H1 (cell line): ENCODE measurements around the gene ARID4A.

Experiments used
- BACH1 ChIP-seq: IDR thresholded peaks from 2 replicates; pipeline ENCODE4 v1.6.1; 2012; ENCODE audit warnings: low read length, improper control_type of control experiment
- CHD1 ChIP-seq: IDR thresholded peaks from 2 replicates; pipeline ENCODE4 v1.6.1; 2012; ENCODE audit warnings: low read depth, low read length, improper control_type of control experiment
- CHD2 ChIP-seq: IDR thresholded peaks from 2 replicates; pipeline ENCODE4 v1.6.1; 2012; ENCODE audit warnings: low read length, improper control_type of control experiment
- EGR1 ChIP-seq: IDR thresholded peaks from 2 replicates; pipeline ENCODE4 v1.6.1; 2011; ENCODE audit warnings: low read depth, low read length, borderline replicate concordance
- EP300 ChIP-seq, 2 experiments: IDR thresholded peaks; 1 replicate in 1 of 2; 2 replicates in 1 of 2; pipeline ENCODE4 v1.6.1; 2011 to 2012; ENCODE audit warnings: low read depth in 2 of 2, low read length in 2 of 2, mild to moderate bottlenecking in 2 of 2, borderline replicate concordance in 1 of 2, inconsistent platforms in 1 of 2, moderate library complexity in 1 of 2
- EZH2 ChIP-seq: fragments of 200-600 bp; sonication (generic); IDR thresholded peaks from 2 replicates; pipeline ENCODE4 v1.7.1; 2012; ENCODE audit warnings: low read depth, mild to moderate bottlenecking, moderate library complexity, low read length, inconsistent platforms; ENCODE audit not compliant: severe bottlenecking
- GABPA ChIP-seq: IDR thresholded peaks from 2 replicates; pipeline ENCODE4 v1.6.1; 2011; ENCODE audit warnings: mild to moderate bottlenecking, low read length, moderate library complexity, borderline replicate concordance; ENCODE audit not compliant: insufficient read depth
- NRF1 ChIP-seq: IDR thresholded peaks from 2 replicates; pipeline ENCODE4 v1.6.1; 2011; ENCODE audit warnings: mild to moderate bottlenecking, low read depth, low read length, improper control_type of control experiment
- POLR2AphosphoS5 ChIP-seq: IDR thresholded peaks from 2 replicates; pipeline ENCODE4 v1.6.1; 2011; ENCODE audit warnings: low read depth, low read length
- SIN3A ChIP-seq, 2 experiments: IDR thresholded peaks in 1 of 2; conservative IDR thresholded peaks in 1 of 2; 2 replicates each; pipeline ENCODE4 v1.6.1; 2011 to 2012; ENCODE audit warnings: low read length in 2 of 2, improper control_type of control experiment in 1 of 2, low read depth in 1 of 2, mild to moderate bottlenecking in 1 of 2
- TF ChIP-seq, protein P1 (sequence below), 3 experiments: IDR thresholded peaks; 1 replicate in 2 of 3; 2 replicates in 1 of 3; pipeline versions ENCODE4 v1.5.1 to v1.6.1; 2011; ENCODE audit warnings: low read length in 3 of 3, mild to moderate bottlenecking in 3 of 3, inconsistent platforms in 2 of 3, low read depth in 1 of 3, moderate library complexity in 1 of 3; ENCODE audit not compliant: insufficient read depth in 1 of 3; ENCODE audit errors: control extremely low read depth in 1 of 3
- TF ChIP-seq, protein P2 (sequence below): fragments of 300-600 bp; sonication (generic); IDR thresholded peaks from 2 replicates; pipeline ENCODE4 v1.7.1; 2012; ENCODE audit warnings: low read length, moderate library complexity, mild to moderate bottlenecking, inconsistent platforms; ENCODE audit not compliant: insufficient replicate concordance
- TF ChIP-seq, protein P3 (sequence below): IDR thresholded peaks from 2 replicates; pipeline ENCODE4 v1.6.1; 2012; ENCODE audit warnings: low read length, inconsistent platforms

DNA sequence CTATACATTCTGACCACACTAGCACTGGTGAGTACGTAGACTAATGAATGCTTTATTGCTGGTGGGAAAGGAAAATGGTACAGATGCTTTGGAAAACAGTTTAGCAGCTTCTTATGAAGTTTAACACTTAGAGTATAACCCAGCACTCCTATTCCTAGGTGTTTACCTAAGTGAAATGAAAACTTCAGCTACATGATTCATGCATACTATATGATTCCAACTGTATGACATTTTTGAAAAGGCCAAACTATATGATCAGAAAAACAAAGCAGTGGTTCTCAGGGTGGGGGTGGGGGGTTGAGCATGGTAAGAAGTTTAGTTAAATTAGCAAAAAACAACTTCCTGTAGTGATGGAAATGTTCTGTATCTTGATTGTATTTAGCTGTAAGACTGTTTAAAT is 22.1 kb upstream of the ARID4A start:
- TF ChIP-seq, protein P1, sequence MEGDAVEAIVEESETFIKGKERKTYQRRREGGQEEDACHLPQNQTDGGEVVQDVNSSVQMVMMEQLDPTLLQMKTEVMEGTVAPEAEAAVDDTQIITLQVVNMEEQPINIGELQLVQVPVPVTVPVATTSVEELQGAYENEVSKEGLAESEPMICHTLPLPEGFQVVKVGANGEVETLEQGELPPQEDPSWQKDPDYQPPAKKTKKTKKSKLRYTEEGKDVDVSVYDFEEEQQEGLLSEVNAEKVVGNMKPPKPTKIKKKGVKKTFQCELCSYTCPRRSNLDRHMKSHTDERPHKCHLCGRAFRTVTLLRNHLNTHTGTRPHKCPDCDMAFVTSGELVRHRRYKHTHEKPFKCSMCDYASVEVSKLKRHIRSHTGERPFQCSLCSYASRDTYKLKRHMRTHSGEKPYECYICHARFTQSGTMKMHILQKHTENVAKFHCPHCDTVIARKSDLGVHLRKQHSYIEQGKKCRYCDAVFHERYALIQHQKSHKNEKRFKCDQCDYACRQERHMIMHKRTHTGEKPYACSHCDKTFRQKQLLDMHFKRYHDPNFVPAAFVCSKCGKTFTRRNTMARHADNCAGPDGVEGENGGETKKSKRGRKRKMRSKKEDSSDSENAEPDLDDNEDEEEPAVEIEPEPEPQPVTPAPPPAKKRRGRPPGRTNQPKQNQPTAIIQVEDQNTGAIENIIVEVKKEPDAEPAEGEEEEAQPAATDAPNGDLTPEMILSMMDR (IDR thresholded peaks at IDR 0.05; ENCODE audit: control extremely low read depth in 1 of 3, insufficient read depth in 1 of 3, low read depth in 1 of 3, low read length in 3 of 3), result no peak
- no peak for TF ChIP-seq POLR2AphosphoS5
- TF ChIP-seq CHD2, result no peak
- no peak for TF ChIP-seq CHD1
- TF ChIP-seq EP300 (IDR thresholded peaks at IDR 0.05; ENCODE audit: borderline replicate concordance in 1 of 2, low read depth in 2 of 2, low read length in 2 of 2), result no peak
- no peak for TF ChIP-seq EGR1
- TF ChIP-seq SIN3A (conservative IDR thresholded peaks at IDR 0.05 in 1 of 2, IDR thresholded peaks at IDR 0.05 in 1 of 2; ENCODE audit: low read depth in 1 of 2, low read length in 2 of 2), result no peak
- TF ChIP-seq, protein P2, sequence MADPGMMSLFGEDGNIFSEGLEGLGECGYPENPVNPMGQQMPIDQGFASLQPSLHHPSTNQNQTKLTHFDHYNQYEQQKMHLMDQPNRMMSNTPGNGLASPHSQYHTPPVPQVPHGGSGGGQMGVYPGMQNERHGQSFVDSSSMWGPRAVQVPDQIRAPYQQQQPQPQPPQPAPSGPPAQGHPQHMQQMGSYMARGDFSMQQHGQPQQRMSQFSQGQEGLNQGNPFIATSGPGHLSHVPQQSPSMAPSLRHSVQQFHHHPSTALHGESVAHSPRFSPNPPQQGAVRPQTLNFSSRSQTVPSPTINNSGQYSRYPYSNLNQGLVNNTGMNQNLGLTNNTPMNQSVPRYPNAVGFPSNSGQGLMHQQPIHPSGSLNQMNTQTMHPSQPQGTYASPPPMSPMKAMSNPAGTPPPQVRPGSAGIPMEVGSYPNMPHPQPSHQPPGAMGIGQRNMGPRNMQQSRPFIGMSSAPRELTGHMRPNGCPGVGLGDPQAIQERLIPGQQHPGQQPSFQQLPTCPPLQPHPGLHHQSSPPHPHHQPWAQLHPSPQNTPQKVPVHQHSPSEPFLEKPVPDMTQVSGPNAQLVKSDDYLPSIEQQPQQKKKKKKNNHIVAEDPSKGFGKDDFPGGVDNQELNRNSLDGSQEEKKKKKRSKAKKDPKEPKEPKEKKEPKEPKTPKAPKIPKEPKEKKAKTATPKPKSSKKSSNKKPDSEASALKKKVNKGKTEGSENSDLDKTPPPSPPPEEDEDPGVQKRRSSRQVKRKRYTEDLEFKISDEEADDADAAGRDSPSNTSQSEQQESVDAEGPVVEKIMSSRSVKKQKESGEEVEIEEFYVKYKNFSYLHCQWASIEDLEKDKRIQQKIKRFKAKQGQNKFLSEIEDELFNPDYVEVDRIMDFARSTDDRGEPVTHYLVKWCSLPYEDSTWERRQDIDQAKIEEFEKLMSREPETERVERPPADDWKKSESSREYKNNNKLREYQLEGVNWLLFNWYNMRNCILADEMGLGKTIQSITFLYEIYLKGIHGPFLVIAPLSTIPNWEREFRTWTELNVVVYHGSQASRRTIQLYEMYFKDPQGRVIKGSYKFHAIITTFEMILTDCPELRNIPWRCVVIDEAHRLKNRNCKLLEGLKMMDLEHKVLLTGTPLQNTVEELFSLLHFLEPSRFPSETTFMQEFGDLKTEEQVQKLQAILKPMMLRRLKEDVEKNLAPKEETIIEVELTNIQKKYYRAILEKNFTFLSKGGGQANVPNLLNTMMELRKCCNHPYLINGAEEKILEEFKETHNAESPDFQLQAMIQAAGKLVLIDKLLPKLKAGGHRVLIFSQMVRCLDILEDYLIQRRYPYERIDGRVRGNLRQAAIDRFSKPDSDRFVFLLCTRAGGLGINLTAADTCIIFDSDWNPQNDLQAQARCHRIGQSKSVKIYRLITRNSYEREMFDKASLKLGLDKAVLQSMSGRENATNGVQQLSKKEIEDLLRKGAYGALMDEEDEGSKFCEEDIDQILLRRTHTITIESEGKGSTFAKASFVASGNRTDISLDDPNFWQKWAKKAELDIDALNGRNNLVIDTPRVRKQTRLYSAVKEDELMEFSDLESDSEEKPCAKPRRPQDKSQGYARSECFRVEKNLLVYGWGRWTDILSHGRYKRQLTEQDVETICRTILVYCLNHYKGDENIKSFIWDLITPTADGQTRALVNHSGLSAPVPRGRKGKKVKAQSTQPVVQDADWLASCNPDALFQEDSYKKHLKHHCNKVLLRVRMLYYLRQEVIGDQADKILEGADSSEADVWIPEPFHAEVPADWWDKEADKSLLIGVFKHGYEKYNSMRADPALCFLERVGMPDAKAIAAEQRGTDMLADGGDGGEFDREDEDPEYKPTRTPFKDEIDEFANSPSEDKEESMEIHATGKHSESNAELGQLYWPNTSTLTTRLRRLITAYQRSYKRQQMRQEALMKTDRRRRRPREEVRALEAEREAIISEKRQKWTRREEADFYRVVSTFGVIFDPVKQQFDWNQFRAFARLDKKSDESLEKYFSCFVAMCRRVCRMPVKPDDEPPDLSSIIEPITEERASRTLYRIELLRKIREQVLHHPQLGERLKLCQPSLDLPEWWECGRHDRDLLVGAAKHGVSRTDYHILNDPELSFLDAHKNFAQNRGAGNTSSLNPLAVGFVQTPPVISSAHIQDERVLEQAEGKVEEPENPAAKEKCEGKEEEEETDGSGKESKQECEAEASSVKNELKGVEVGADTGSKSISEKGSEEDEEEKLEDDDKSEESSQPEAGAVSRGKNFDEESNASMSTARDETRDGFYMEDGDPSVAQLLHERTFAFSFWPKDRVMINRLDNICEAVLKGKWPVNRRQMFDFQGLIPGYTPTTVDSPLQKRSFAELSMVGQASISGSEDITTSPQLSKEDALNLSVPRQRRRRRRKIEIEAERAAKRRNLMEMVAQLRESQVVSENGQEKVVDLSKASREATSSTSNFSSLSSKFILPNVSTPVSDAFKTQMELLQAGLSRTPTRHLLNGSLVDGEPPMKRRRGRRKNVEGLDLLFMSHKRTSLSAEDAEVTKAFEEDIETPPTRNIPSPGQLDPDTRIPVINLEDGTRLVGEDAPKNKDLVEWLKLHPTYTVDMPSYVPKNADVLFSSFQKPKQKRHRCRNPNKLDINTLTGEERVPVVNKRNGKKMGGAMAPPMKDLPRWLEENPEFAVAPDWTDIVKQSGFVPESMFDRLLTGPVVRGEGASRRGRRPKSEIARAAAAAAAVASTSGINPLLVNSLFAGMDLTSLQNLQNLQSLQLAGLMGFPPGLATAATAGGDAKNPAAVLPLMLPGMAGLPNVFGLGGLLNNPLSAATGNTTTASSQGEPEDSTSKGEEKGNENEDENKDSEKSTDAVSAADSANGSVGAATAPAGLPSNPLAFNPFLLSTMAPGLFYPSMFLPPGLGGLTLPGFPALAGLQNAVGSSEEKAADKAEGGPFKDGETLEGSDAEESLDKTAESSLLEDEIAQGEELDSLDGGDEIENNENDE, result no peak
- no peak for TF ChIP-seq EZH2
- TF ChIP-seq, protein P3, sequence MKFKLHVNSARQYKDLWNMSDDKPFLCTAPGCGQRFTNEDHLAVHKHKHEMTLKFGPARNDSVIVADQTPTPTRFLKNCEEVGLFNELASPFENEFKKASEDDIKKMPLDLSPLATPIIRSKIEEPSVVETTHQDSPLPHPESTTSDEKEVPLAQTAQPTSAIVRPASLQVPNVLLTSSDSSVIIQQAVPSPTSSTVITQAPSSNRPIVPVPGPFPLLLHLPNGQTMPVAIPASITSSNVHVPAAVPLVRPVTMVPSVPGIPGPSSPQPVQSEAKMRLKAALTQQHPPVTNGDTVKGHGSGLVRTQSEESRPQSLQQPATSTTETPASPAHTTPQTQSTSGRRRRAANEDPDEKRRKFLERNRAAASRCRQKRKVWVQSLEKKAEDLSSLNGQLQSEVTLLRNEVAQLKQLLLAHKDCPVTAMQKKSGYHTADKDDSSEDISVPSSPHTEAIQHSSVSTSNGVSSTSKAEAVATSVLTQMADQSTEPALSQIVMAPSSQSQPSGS, result no peak
- TF ChIP-seq GABPA, result no peak
- no peak for TF ChIP-seq NRF1
- no peak for TF ChIP-seq BACH1
